Aorta (tissue), 5 donors: ENCODE measurements around the gene OLIG1. TPM values are rescaled to one million over a fixed set of nuclear protein-coding genes. Genes with fewer than 3 reads are reported as not detected.

ENCODE experiments used
- ATAC-seq: fragments of 200-7000 bp; cut with Tn5 transposase; one replicate; pipeline ENCODE4 v1.9.1; 2022; ENCODE audit warnings: moderate library complexity; ENCODE audit not compliant: low FRiP score
- DNase-seq, 2 donors: peaks; one replicate each; pipeline ENCODE4 v3.0.0-alpha.2; 2020
- H3K27ac ChIP-seq, 2 donors: one replicate each; pipeline ENCODE4 v1.5.1; 2013; ENCODE audit warnings: low read length in 2 of 2, mild to moderate bottlenecking in 2 of 2, moderate library complexity in 2 of 2, control low read depth in 1 of 2, inconsistent platforms in 1 of 2, low read depth in 1 of 2
- H3K27me3 ChIP-seq, 2 donors: one replicate each; pipeline ENCODE4 v1.6.1; 2013; ENCODE audit warnings: control low read depth in 1 of 2, low read length in 1 of 2, mild to moderate bottlenecking in 1 of 2, moderate library complexity in 1 of 2; ENCODE audit not compliant: insufficient read depth in 2 of 2, control insufficient read depth in 1 of 2
- H3K36me3 ChIP-seq, 2 donors: one replicate each; pipeline ENCODE4 v1.6.1; 2013; ENCODE audit warnings: control low read depth in 1 of 2, low read length in 1 of 2, mild to moderate bottlenecking in 1 of 2; ENCODE audit not compliant: insufficient read depth in 2 of 2, control insufficient read depth in 1 of 2
- H3K4me1 ChIP-seq, 2 donors: one replicate each; pipeline ENCODE4 v1.6.1; 2013; ENCODE audit warnings: low read length in 2 of 2, control low read depth in 1 of 2, mild to moderate bottlenecking in 1 of 2, moderate library complexity in 1 of 2; ENCODE audit not compliant: insufficient read depth in 2 of 2, control insufficient read depth in 1 of 2
- H3K4me3 ChIP-seq, 2 donors: one replicate each; pipeline ENCODE4 v1.5.1; 2013; ENCODE audit warnings: low read length in 2 of 2, control low read depth in 1 of 2, mild to moderate bottlenecking in 1 of 2
- H3K9me3 ChIP-seq: one replicate; pipeline ENCODE4 v1.6.1; 2013; ENCODE audit warnings: mild to moderate bottlenecking, low read length; ENCODE audit not compliant: control insufficient read depth
- WGBS, 2 donors: extraction: QIAGEN DNeasy Blood & Tissue Kit; methylation state at CpG; one replicate each; pipeline ENCODE4 v1.1.7; 2013; 5-methylcytosine and 5-hydroxymethylcytosine counted together
- intact Hi-C, 2 donors: fragments of 100-400 bp; cut with DNase I; formaldehyde crosslinking; loops; one replicate each; pipeline versions ENCODE4 v1.14.2 to v1.15.0; 2022
- polyA plus RNA-seq, 2 donors: library from polyadenylated mRNA; stranded (reverse); fragments of 200-250 nt; gene quantifications; one replicate each; pipeline ENCODE4 v1.2.3, GENCODE V29; 2013
- total RNA-seq, 2 donors: library from RNA; stranded (reverse); fragmentation: NEBNext Ultra II Directional; extraction: Animal tissue kit (Norgen Biotek cat#: 25700); gene quantifications; one replicate each; pipeline ENCODE4 v1.2.1, GENCODE V29; 2021
- donor health status: healthy with polysubstance abuse.
- donor health status: Bipolar disorder and iron deficiency.
- donor health status: DM: no; HTN: no; CAD: no.
- donor health status: DM: no; HTN: no; CAD: no.
- donor health status: DM: yes; HTN: yes; CAD: no.

OLIG1 gene
- total and polyA plus RNA-seq, 4 donors = not detected

DNA sequence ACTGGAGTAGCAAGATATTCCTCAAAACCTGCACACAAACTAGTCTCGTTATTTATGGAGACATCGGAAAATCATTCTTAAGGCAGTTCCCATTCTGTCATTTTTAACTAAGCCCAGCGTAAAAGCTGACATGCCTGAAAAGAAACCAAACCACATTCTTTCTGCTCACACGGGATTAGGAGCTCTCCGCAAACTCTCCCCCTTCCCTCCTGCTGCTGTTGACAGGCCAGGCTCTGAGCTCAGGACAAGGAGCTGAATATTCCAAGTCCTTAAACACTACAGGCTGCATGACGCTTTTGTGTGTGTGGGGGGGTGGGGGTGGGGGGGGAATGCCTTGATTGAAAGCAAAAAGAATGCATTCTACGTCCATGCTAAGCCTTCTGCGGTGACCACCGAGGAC, 5.2 kb downstream of the OLIG1 start:
- ATAC-seq (no peak), DNase-seq (no peak)
- H3K36me3 ChIP-seq = no peaks in the 10 kb centered on the region
- no peaks in the 10 kb centered on the region for H3K27me3 ChIP-seq
- H3K27ac ChIP-seq = no peak overlapping the region
- 39 to 41% methylated on average over 9 of the region's 9 CpGs for WGBS, 2 donors
- no peaks in the 10 kb centered on the region for H3K9me3 ChIP-seq
- intact Hi-C loops = no loop called here
- no peak overlapping the region for H3K4me3 ChIP-seq
- H3K4me1 ChIP-seq = no peaks in the 10 kb centered on the region

DNA sequence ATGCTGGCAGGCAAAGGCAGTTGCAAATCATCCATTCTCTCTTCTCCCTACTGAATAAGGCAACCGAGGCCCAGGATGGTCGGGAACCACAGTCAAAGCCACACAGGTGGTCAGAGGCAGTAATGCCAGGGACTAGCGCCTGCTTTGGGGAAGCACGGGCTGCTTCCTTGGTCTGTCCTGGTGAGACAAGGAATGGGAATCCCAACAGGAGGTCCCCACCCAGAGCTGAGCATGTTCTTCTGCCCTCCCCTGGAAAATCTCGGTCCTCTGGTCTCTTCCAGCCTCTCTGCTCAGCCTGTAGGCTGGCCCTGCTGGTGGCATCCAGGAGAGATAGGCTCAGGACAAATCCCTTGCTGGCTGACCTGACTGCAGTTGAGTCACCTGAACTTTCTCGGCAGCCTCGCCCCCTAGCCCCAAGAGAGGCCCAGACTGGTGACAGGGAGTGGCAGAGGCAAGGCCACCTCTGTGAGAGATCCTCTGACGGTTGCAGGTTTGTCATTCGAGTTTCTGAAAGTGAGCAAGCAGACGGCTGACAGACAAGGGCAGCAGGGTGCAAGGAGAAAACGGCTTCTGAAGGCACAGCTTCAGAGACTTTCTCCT, 5.8 kb downstream of the OLIG1 start:
- H3K4me3 ChIP-seq = no peak overlapping the region
- H3K9me3 ChIP-seq = no peaks in the 10 kb centered on the region
- intact Hi-C loops = no loop called here
- H3K36me3 ChIP-seq = no peaks in the 10 kb centered on the region
- H3K4me1 ChIP-seq = no peaks in the 10 kb centered on the region
- H3K27me3 ChIP-seq = no peaks in the 10 kb centered on the region
- H3K27ac ChIP-seq = no peak overlapping the region
- no peak for DNase-seq
- no peak for ATAC-seq
- 71 to 77% methylated on average over 11 of the region's 11 CpGs for WGBS, 2 donors

DNA sequence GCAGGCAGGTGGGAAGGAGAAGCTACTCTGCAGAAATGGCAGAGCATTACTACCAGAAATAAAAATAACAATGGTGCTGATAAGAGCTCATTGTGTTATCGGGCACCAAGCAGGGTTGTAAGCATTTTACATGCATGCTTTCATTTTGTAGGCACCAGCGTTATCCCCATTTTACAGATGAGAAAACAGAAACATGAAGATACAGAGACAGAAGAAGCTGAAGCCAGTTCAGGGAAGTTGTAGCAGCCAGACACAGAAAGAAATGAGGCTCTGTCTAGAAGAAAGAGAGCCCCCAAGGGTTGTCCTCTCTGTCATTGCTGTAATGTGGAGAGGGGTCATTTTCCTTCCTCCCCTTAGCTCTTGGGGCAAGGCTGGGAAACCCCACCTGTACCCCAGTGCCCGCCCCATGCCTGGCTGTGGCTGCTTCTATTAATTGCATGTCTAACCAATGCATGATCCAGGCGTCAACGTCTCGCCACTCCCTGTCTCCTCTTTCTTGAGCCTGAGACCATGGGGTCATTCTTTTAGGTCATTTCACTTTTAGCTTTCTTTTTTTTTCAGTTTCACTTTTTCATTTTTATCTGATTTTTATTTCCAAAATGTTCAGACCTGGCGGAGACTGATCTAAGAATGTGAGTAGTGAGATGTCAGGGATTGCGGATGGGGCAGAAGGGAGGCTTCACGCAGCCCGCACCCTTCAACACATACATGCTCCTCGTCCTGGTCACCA, 6.8 kb downstream of the OLIG1 start:
- Histone ChIP-seq H3K4me1 (no peaks in the 10 kb centered on the region), H3K36me3 (no peaks in the 10 kb centered on the region), H3K4me3 (no peak overlapping the region), H3K9me3 (no peaks in the 10 kb centered on the region), H3K27ac (no peak overlapping the region), H3K27me3 (no peaks in the 10 kb centered on the region)
- WGBS, 2 donors = 86% methylated on average over 11 of the region's 11 CpGs
- intact Hi-C loops = no loop called here
- ATAC-seq = no peak
- no peak for DNase-seq

DNA sequence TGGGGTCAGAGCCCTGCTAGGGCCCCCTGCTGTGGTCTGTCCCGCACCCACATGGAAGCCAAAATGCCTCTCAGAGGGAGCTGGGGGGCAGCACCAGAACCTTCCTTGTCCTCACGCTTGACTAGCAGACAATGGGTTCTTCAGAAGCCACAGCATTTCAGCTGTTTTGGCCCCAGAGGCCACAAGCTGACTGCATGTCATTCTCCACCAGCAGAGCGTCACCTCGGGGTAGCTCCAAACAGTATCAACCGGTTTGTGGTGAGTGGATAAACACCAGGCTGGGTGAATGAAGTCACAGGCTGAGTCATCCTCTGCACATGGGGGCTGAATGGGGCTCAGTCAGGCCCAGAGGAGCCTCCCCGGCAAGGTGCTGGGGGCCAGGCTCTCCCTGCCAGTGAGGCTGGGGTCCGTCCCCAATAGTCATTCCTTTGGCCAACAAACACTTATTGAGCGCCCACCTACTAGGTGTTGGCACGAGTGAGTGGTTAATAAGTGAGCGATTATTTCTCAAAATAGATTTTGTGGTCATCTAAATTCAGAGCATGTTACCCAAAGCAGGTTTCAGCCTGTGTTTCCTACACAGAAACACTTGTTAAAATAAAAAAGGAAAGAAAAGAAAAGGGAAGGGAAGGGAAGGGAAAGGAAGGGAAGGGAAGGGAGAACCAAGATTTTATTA, 9.1 kb downstream of the OLIG1 start:
- H3K4me3 ChIP-seq = no peak overlapping the region
- ATAC-seq (no peak), DNase-seq (no peak)
- no peaks in the 10 kb centered on the region for H3K36me3 ChIP-seq
- H3K4me1 ChIP-seq = no peaks in the 10 kb centered on the region
- WGBS, 2 donors = 50 to 58% methylated on average over 10 of the region's 10 CpGs
- H3K9me3 ChIP-seq = no peaks in the 10 kb centered on the region
- H3K27ac ChIP-seq = no peak overlapping the region
- H3K27me3 ChIP-seq = no peaks in the 10 kb centered on the region
- intact Hi-C loops = no loop called here

DNA sequence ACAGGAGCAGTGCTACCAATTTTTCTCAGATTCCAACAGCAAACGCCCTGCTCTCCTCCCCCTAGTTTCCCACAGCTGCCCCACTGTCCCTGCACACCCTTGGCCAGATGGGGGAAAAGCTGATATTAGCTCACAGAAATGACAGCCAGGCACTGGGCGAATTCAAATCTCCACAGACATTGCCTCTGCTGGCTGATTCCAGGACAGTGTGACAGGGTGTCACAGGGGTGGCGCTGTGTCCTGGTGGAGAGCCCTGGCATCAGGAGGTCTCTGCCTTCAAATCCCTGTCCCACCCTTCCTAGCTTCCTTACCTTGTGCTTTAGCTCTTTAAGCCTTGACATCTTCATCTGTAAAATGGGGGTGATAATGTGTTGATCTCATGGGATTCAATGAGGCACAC, 10.4 kb downstream of the OLIG1 start:
- intact Hi-C loops = no loop called here

DNA sequence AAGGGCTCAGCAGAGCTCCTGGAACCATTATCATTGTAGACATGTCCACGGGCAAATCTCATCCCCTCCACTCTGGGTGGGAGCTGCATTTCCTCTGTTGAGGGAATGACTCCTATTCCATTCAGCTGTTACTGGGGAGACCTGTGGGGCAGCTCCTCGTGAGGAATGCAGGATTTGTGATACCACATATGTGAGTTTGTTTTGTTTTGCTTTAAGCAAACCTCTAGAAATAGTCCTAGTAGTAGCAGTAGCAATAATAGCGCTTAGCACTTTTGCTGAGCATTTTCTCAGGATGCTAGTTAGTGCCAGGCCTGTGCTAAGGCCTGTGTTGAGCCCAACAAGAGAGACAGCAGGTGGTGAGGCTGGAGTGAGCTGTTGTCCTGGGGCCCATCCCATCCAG, 10.8 kb downstream of the OLIG1 start:
- ATAC-seq (no peak), DNase-seq (no peak)
- WGBS, 2 donors = 85 to 86% methylated on average over 3 of the region's 3 CpGs
- Histone ChIP-seq H3K27me3 (no peaks in the 10 kb centered on the region), H3K27ac (no peak overlapping the region), H3K9me3 (no peaks in the 10 kb centered on the region), H3K36me3 (no peaks in the 10 kb centered on the region), H3K4me3 (no peak overlapping the region), H3K4me1 (no peaks in the 10 kb centered on the region)
- intact Hi-C loops = no loop called here

More for the DNA sequence above, 10.4 kb downstream of the OLIG1 start:
- Histone ChIP-seq H3K4me3 (no peak overlapping the region), H3K36me3 (no peaks in the 10 kb centered on the region), H3K9me3 (no peaks in the 10 kb centered on the region), H3K27ac (no peak overlapping the region), H3K27me3 (no peaks in the 10 kb centered on the region), H3K4me1 (no peaks in the 10 kb centered on the region)
- DNase-seq (no peak), ATAC-seq (no peak)
- WGBS, 2 donors = 82 to 90% methylated on average over 3 of the region's 3 CpGs

DNA sequence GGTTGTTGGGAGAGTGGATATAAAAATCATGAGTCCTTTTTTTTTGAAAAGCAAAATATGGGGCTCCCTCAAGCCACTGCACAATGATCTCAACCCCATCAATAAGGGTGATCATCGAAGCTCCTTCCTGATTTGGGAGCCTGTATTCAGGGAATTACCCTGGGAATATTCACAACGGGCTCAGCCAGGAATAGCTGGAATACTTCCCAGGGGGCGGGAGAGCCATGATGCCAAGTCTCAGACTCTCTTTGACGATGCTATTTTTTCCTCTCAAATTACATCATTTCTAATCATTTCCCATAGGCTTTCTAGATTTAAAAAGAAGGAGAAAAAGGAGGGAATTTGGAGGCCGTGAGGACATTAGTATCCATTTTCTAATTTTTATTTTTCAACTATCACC, 18.4 kb downstream of the OLIG1 start:
- no peak overlapping the region for H3K4me3 ChIP-seq
- intact Hi-C loops = no loop called here
- no peak for ATAC-seq

DNA sequence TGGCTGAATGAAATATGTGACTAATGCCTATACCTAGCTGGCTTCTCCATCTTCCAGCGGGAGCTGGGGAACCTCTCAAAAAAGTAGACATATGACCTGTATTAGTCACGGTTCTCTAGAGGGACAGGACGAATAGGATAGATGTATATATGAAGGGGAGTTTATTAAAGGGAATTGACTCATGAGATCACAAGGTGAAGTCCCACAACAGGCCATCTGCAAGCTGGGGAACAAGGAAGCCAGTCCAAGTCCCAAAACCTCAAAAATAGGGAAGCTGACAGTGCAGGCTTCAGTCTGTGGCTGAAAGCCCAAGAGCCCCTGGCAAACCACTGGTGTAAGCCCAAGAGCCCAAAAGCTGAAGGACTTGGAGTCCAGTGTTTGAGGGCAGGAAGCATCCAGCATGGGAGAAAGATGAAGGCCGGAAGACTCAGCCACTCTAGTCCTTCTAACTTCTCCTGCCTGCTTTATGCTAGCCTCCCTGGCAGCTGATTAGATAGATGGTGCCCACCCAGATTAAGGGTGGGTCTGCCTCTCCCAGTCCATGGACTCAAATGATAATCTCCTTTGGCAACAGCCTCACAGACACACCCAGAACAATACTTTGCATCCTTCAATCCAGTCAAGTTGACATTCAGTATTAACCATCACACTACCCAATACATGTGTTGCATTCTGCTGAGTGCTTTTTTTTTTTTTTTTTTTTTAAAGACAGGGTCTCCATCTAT, 19.6 kb downstream of the OLIG1 start:
- H3K27ac ChIP-seq = no peak overlapping the region
- intact Hi-C loops = no loop called here
- peak in 1 of 2 donors; percentile 72 for DNase-seq
- H3K4me1 ChIP-seq = peaks cover 0 to 2% of the 10 kb centered on the region in 2 donors
- H3K9me3 ChIP-seq = no peaks in the 10 kb centered on the region
- no peaks in the 10 kb centered on the region for H3K36me3 ChIP-seq
- no peaks in the 10 kb centered on the region for H3K27me3 ChIP-seq
- H3K4me3 ChIP-seq = no peak overlapping the region
- ATAC-seq = no peak
- WGBS, 2 donors = 95 to 96% methylated on average over 4 of the region's 4 CpGs

More for the DNA sequence above, 18.4 kb downstream of the OLIG1 start:
- no peaks in the 10 kb centered on the region for H3K36me3 ChIP-seq
- H3K4me1 ChIP-seq = peaks cover 0 to 2% of the 10 kb centered on the region in 2 donors
- H3K9me3 ChIP-seq = no peaks in the 10 kb centered on the region
- no peaks in the 10 kb centered on the region for H3K27me3 ChIP-seq
- no peak overlapping the region for H3K27ac ChIP-seq
- no peak for DNase-seq
- WGBS, 2 donors = 4 to 6% methylated on average over 5 of the region's 5 CpGs
